Measurements from ENCODE around the gene PRKCD.
"Not testable (repeated sequence)": the region's sequence is repeated elsewhere in the genome, so short reads cannot be mapped to it uniquely, and the experiment has no call there.

The PRKCD gene

GRCh38 chr3:53139906-53140846, 20.8 kb upstream of the PRKCD start:
- no peak for DNase-seq (ENCODE audit: low read depth in 2 of 2)

- no peak for DNase-seq (ENCODE audit: low read depth in 2 of 2)
Measured at GRCh38 chr3:53140847-53141845, 19.9 kb upstream of the PRKCD start.

DNA sequence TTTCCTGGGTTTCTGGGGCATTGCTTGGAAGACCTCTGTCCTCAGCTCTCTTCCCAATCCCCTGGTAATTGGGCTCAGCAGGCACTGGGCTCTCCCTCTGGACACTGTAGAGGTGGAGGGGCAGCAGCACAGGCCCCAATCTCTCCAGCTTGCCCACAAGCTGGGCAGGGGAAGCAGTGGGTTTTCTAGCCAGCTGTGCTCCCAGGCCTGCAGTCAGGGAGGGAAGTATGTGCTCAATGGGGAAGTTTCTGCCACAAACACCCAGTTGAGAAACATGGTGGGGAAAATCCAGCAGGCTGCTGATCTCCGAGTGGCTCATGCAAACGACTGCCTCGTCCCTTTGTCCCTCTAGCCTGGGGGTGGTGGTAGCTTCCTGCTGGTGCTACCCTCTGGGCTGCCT, 18.0 kb upstream of the PRKCD start:
- DNase-seq (ENCODE audit: low read depth in 2 of 2), result no peak

DNA sequence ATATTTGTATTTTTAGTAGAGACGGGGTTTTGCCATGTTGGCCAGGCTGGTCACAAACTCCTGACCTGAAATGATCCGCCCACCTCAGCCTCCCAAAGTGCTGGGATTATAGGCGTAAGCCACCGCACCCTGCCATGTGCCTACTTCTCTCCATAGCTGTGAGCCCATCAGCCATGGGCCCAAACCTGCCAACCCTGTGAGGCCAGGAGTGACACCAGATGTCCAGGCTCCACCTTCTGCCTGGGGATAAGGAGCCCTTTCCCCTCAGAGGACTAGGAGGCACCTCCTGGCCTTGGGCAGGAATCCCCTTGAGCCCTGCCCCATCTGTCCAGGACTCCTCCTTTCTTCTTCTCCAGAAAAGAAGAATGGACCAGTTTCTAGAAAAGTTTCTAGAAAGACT, 16.6 kb upstream of the PRKCD start:
- no peak for DNase-seq (ENCODE audit: low read depth in 2 of 2)

- DNase-seq (ENCODE audit: low read depth in 2 of 2), result no peak
Measured at GRCh38 chr3:53144862-53145712, 15.9 kb upstream of the PRKCD start.

DNA sequence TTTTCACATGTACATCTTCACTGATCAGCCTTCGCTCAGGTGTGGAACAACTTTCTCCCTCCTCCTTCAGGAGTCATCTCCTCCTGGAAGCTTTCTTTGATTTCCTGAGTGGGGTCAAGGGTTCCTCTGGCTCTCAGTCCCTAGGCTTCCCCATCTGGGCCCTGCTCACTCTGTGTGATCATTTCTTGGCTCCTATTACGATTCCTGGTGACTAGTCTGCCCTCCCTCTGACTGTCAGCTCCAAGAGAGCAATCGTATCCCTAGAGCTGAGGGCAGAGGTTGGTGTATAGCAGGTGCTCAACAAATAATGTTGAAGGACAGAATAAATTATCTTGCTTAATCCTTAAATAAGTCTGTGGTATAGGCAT, 15.3 kb upstream of the PRKCD start:
- DNase-seq (ENCODE audit: low read depth in 2 of 2), result no peak

- no peak for DNase-seq (ENCODE audit: low read depth in 2 of 2)
Measured at GRCh38 chr3:53146319-53146891, 14.6 kb upstream of the PRKCD start.

DNA sequence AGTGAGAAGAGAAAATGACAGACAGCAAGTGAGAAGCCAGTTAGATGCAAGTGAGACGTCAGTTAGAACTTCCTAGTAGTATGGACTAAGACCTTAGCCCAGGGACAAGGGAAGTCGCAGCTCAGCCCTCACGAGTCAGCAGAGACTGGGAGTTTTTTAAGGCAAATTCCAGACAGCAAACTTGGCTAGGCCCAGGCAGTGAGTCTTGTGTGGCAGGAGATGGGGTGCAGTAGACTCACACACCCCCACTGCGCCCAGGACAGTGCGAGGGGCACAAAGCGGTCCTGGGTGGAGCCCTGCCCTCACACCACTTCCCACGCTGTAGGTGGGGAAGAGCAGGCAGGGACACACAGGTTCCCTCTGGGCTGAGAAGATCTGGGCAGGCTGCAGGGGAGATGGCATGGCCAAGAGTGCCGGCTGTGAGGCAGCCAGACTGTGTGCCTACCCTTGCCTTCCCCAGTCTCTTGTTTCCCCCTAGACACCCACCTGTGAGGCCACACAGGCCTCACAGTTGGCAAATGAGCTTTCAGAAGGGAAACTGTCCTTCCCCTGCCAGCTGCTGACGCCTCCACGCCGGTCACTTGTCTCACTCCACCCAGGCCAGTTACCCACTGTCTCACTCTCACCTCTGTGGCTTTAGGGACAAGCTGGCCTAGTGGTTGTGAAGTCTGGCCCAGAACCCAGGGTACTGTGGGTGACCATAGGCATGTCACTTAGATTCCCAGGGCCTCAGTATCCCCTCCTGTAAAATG, 13.7 kb upstream of the PRKCD start:
- no peak for DNase-seq (ENCODE audit: low read depth in 2 of 2)

- no peak for DNase-seq (ENCODE audit: low read depth in 2 of 2)
Measured at GRCh38 chr3:53147903-53148400, 13.1 kb upstream of the PRKCD start.

DNA sequence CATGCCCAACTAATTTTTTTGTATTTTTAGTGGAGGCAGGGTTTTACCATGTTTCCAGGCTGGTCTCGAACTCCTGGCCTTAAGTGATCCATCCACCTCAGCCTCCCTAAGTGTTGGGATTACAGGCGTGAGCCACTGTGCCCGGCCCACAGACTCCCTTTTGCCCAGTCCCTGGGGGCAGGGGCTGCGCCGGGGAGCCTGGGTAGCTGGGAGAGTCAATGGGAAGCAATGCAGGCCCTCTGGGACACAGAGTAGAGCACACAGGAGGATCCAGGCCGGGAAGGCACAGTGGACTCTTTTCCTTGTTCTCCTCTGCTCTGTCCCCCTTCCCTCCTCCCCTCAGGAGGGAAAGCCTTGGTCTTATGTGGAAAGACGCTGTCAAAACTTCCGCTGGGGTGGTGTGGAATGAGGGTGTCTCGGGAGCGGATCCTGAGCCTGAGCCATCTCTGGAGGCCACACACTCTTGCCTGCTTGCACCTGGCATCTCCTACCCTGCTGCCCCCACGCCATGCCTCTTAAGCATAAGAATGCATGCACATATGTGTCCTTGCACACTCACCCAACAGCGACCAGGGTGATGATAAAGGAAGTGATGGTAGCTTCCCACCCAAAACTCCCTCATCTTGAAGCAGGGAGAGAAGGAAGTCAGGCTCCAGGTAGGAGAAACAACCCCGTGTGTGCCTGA, 11.9 kb upstream of the PRKCD start:
- no peak for DNase-seq (ENCODE audit: low read depth in 2 of 2)

- no peak for DNase-seq (ENCODE audit: low read depth in 2 of 2)
Measured at GRCh38 chr3:53149699-53150098, 11.3 kb upstream of the PRKCD start.

DNA sequence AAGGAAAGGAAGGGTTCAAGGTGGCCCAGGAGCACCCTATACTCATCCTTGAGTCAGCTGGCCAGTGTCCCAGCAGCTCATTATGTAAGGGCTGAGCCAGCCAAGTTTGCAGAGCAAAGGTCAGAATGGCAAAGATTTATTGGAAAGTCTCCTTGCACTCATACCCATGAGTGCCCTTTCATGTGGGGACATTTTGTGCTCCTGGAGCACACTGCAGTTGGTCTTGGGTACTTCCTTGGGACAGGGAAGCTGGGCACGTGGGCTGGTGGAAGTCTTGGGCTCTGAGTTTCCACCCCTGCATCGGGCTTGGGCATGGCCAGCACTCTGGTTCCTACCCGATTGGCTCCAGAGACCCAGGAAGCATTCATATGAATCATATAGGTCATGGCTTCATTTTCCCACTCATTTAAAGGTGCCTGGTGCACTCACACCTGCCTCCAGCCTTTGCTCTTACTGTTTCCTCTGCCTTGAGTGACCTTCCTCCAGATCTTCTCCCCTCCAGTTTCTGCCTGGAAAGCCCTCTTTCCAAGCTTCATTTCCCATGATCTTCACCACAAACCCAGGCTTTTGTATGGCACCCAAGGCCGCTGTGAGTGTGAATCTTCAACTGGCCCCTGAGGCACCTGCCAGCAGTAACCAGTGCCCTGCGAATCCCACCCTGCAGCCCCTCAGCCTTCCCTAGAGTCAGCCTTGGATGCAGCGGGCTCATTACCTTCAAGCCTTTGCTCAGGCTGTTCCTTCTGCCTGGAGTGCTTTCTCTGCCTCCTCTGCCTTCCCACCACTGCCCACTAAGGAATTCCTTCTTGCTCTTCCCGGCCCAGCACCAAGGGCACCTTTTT, 10.5 kb upstream of the PRKCD start:
- no peak for DNase-seq (ENCODE audit: low read depth in 2 of 2)

DNA sequence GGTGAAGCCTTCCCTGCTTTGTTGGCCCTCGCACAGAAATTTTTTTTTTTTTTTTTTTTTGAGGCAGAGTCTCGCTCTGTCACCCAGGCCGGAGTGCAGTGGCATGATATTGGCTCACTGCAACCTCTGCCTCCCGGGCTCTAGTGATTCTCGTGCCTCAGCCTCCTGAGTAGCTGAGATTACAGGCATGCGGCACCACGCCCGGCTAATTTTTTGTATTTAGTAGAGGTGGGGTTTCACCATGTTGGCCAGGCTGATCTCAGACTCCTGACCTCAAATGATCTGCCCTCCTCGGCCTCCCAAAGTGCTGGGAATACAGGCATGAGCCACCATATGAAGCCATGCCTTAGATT, 9.9 kb upstream of the PRKCD start:
- DNase-seq (ENCODE audit: low read depth in 2 of 2), result not testable (repeated sequence)

GRCh38 chr3:53151465-53151864, 9.5 kb upstream of the PRKCD start:
- no peak for DNase-seq (ENCODE audit: low read depth in 2 of 2)

DNA sequence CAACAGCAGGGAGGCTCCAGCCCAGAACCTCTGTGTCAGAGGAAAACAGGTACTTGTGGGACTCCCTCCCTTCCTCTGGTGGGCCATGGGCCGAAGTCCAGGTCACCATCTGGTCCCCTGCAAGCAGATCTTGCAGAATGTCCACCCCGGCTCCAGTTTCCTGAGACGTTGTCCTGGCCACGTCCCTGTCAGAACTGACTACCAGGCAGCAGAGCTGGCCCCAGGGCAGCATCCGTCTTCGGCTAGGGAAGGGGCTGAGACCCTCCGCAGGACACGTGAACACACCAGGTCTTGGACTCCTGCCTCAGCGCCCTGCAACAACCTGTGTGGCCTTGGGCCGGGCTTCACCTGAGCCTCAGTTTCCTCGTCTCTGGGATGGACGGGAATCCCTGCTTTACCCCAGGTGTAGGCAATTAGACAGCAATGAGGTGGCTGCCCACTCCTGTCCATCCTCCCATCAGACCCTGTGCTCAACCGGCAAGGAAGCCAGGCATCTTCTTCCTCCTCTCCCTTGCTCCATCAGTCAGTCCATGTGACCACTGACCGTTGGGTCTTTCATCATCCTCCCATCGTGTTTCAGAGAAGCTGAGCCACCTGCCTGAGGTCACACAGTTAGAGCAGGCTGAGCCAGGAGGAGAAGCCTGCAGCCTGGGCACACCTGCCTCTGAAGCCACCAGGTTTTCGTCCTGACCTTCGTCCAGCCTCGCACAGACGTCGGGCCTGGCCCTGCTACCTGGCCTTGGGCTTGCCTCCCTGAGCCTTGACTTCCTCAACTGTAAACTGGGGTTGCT, 8.9 kb upstream of the PRKCD start:
- no peak for DNase-seq (ENCODE audit: low read depth in 2 of 2)

DNA sequence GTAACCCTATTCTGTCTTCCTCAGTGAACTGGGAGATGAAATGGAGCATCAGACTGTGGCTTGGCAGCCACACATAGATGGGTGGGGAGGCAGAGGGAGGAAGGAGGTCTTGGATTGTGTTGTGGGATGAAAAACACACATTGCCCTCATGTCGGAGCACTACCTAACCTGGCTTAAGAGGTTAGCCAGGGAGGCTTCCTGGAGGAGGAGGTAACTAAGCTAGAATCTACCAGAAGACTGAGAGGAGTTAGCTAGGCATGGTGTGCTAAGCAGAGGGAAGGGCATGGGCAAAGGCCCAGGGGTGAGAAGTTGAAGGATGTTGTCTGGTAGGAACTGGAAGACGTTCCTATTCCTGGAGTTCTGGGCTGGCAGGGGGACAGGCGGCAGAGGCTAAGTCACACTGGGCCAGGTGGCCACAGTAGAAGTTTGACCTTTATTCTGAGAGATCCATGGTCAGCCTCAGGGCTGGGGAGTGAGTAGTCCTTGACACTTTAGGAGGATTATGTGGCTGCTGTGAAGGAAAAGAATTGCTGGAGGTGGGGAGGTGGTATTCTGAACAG, 7.7 kb upstream of the PRKCD start:
- DNase-seq (ENCODE audit: low read depth in 2 of 2), result no peak

- no peak for DNase-seq (ENCODE audit: low read depth in 2 of 2)
Measured at GRCh38 chr3:53153980-53154379, 7.0 kb upstream of the PRKCD start.

GRCh38 chr3:53154881-53155285, 6.1 kb upstream of the PRKCD start:
- no peak for DNase-seq (ENCODE audit: low read depth in 2 of 2)
